VCaP (cell line): ENCODE data around the gene ZC3H18.

Experiments
- H3K27ac ChIP-seq: fragments of 450-650 bp; 2 replicates; pipeline ENCODE4 v1.5.1; 2017
- TF ChIP-seq, protein P1 (sequence below): fragments of 450-650 bp; conservative IDR thresholded peaks from 2 replicates; pipeline ENCODE4 v1.5.1; 2017; ENCODE audit warnings: mild to moderate bottlenecking, moderate library complexity

ZC3H18 gene

DNA sequence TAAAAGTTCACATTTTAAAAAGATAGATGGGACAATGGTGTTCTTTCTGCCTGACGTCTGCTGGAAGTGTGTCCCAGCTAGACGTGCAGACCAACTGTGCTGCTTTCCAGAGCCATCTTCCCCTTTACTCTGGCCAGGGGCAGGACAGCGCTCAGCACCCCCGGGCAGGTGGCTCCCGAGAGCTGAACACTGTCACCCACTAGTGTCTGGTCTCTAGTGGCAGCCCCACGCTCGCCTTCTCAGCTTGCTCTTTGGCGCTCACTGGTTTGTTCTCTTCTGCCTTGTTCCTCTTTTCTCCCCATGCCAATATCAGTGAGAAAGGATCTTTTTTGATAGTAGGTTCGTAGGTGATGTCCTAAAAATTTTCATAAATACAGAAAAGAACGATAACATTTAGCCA, 25.7 kb downstream of the ZC3H18 start:
- TF ChIP-seq, protein P1, sequence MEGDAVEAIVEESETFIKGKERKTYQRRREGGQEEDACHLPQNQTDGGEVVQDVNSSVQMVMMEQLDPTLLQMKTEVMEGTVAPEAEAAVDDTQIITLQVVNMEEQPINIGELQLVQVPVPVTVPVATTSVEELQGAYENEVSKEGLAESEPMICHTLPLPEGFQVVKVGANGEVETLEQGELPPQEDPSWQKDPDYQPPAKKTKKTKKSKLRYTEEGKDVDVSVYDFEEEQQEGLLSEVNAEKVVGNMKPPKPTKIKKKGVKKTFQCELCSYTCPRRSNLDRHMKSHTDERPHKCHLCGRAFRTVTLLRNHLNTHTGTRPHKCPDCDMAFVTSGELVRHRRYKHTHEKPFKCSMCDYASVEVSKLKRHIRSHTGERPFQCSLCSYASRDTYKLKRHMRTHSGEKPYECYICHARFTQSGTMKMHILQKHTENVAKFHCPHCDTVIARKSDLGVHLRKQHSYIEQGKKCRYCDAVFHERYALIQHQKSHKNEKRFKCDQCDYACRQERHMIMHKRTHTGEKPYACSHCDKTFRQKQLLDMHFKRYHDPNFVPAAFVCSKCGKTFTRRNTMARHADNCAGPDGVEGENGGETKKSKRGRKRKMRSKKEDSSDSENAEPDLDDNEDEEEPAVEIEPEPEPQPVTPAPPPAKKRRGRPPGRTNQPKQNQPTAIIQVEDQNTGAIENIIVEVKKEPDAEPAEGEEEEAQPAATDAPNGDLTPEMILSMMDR: no peak
- no peak overlapping the region for H3K27ac ChIP-seq

- TF ChIP-seq, protein P1: no peak
- no peak overlapping the region for H3K27ac ChIP-seq
Measured at GRCh38 chr16:88596483-88596882, 26.3 kb downstream of the ZC3H18 start.

GRCh38 chr16:88597856-88598491, 27.8 kb downstream of the ZC3H18 start:
- H3K27ac ChIP-seq: no peak overlapping the region
- TF ChIP-seq, protein P1: no peak

DNA sequence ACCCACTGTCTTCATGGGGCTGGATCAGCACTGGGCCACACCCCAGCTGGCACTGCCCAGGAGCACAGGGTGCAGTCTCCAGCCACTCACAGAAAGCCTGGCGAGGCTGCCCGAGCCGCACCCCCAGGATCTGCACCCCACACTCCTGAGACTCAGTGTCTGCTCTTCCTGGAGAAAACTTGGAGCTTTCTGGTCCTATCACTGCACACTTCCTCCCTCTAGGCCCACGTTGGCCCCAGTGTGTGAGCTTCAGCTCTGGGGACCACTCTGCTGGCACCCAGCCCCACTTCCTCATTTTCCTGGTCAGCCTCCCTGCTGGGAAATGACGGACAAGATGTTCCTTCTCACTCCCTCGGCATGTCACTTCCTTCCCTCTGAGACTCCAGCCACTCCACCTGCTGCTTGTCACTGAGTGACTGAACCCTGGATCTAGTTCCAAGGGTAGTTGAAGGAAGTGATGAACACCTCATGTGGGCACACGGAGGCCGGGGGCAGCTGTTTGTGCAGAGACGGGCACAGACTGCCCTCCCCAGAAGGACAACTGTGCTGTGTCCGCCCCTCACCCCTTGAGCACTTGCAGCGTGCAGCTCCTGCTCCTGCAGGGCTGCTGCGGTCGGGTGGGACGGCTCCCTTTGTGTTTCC, 29.0 kb downstream of the ZC3H18 start:
- TF ChIP-seq, protein P1: no peak

DNA sequence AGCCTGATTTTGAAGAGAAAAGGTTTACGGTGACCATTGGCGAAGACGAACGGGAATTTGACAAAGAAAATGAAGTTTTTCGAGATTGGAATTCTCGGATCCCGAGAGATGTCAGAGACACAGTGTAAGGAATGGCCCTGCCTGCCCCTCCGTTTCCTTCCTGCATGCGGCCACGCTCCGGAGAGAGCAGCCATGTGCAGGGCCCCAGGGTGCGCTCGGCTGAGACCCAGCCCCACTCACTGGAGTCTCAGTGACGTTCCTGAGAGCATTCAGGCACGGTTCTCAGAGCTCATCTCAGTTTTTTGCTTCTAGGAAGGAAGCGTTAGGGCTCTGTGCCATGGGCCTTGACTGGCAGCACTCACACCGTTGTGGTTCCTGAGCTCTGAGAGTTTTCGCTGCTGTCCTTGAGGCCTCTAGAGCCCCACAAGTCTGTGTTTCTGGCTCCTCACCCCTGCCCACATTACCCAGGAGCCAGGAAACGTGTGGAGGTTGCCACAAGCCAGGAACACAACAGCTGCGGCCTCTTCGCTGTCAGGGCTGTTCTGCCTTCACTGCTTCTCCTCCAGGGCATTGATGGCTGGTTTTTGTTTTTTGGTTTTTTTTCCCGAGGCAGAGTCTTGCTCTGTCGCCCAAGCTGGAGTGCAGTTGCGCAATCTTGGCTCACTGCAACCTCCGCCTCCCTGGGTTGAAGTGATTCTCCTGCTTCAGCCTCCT, 29.8 kb downstream of the ZC3H18 start:
- H3K27ac ChIP-seq: no peak overlapping the region
- TF ChIP-seq, protein P1: no peak

More for the DNA sequence above, 29.0 kb downstream of the ZC3H18 start:
- H3K27ac ChIP-seq: no peak overlapping the region

GRCh38 chr16:88600539-88600896, 30.3 kb downstream of the ZC3H18 start:
- no peak overlapping the region for H3K27ac ChIP-seq
- TF ChIP-seq, protein P1: no peak

GRCh38 chr16:88601313-88602036, 31.3 kb downstream of the ZC3H18 start:
- no peak overlapping the region for H3K27ac ChIP-seq
- TF ChIP-seq, protein P1: no peak
